ENCODE measurements around the gene HDAC11. TPM values are rescaled to one million over a fixed set of nuclear protein-coding genes. Genes with fewer than 3 reads are reported as not detected.

The HDAC11 gene
- total RNA-seq, 2 experiments from 2014 or later, result 4.5 to 4.6 TPM

- Mint-ChIP-seq H3K4me1 (ENCODE audit: low read depth) (peaks cover 13% of the 10 kb centered on the region), H3K27ac (no peak overlapping the region), H3K36me3 (ENCODE audit: low read depth) (no peaks in the 10 kb centered on the region), H3K9me3 (no peaks in the 10 kb centered on the region), H3K4me3 (no peak overlapping the region), H3K27me3 (peaks cover 58% of the 10 kb centered on the region)
- H3K27ac ChIP-seq (ENCODE audit: low read depth in 1 of 2, low read length in 2 of 2), result no peak overlapping the region
- DNase-seq, result no peak
- ATAC-seq (ENCODE audit: poor library complexity), result no peak
- peaks cover 9% of the 10 kb centered on the region for H3K4me1 ChIP-seq (ENCODE audit: insufficient read depth, low read length)
- TF ChIP-seq CTCF (IDR thresholded peaks at IDR 0.05), result no peak
- peaks cover 27 to 32% of the 10 kb centered on the region in 2 experiments for H3K27me3 ChIP-seq (ENCODE audit: control insufficient read depth in 1 of 2, insufficient read depth in 2 of 2, low read length in 2 of 2)
- ChIA-PET CTCF (no interaction called here), POLR2A (no interaction called here)
- H3K4me3 ChIP-seq (ENCODE audit: low read length), result no peak overlapping the region
- H3K9me3 ChIP-seq (ENCODE audit: control insufficient read depth in 1 of 2, insufficient read depth in 1 of 2, low read length in 2 of 2), result peaks cover 0 to 21% of the 10 kb centered on the region in 2 experiments
- intact Hi-C loops (cut with DNase I, micrococcal nuclease), result no loop called here
- H3K36me3 ChIP-seq (ENCODE audit: insufficient read depth, low read length), result no peaks in the 10 kb centered on the region
These were observed 70.3 kb downstream of the HDAC11 start for GRCh38 chr3:13550423-13550690.

- CTCF ChIA-PET, result no interaction called here
- ATAC-seq (ENCODE audit: poor library complexity), result no peak
These were observed 70.8 kb downstream of the HDAC11 start for GRCh38 chr3:13550791-13551360.

GRCh38 chr3:13552857-13553652, 72.9 kb downstream of the HDAC11 start:
- H3K9me3 Mint-ChIP-seq, result no peaks in the 10 kb centered on the region
- peaks cover 9% of the 10 kb centered on the region for H3K4me1 ChIP-seq (ENCODE audit: insufficient read depth, low read length)

More at GRCh38 chr3:13550791-13551360, 70.8 kb downstream of the HDAC11 start:
- intact Hi-C loops (cut with DNase I, micrococcal nuclease), result no loop called here
- Mint-ChIP-seq H3K27ac (no peak overlapping the region), H3K4me1 (ENCODE audit: low read depth) (peaks cover 11% of the 10 kb centered on the region), H3K4me3 (no peak overlapping the region), H3K27me3 (peaks cover 56% of the 10 kb centered on the region), H3K36me3 (ENCODE audit: low read depth) (no peaks in the 10 kb centered on the region), H3K9me3 (no peaks in the 10 kb centered on the region)
- Histone ChIP-seq H3K4me3 (ENCODE audit: low read length) (no peak overlapping the region), H3K27me3 (ENCODE audit: control insufficient read depth in 1 of 2, insufficient read depth in 2 of 2, low read length in 2 of 2) (peaks cover 27 to 32% of the 10 kb centered on the region in 2 experiments), H3K9me3 (ENCODE audit: control insufficient read depth in 1 of 2, insufficient read depth in 1 of 2, low read length in 2 of 2) (peaks cover 0 to 21% of the 10 kb centered on the region in 2 experiments), H3K36me3 (ENCODE audit: insufficient read depth, low read length) (no peaks in the 10 kb centered on the region), H3K27ac (ENCODE audit: low read depth in 1 of 2, low read length in 2 of 2) (no peak overlapping the region), H3K4me1 (ENCODE audit: insufficient read depth, low read length) (peaks cover 9% of the 10 kb centered on the region)
- DNase-seq, result no peak
- POLR2A ChIA-PET, result no interaction called here
- TF ChIP-seq CTCF (IDR thresholded peaks at IDR 0.05), result no peak

More at GRCh38 chr3:13552857-13553652, 72.9 kb downstream of the HDAC11 start:
- H3K4me1 Mint-ChIP-seq (ENCODE audit: low read depth), result peaks cover 10% of the 10 kb centered on the region
- ChIA-PET POLR2A (no interaction called here), CTCF (no interaction called here)
- TF ChIP-seq CTCF (IDR thresholded peaks at IDR 0.05), result no peak
- Histone ChIP-seq H3K36me3 (ENCODE audit: insufficient read depth, low read length) (no peaks in the 10 kb centered on the region), H3K9me3 (ENCODE audit: control insufficient read depth in 1 of 2, insufficient read depth in 1 of 2, low read length in 2 of 2) (peaks cover 0 to 27% of the 10 kb centered on the region in 2 experiments), H3K27me3 (ENCODE audit: control insufficient read depth in 1 of 2, insufficient read depth in 2 of 2, low read length in 2 of 2) (peaks cover 23 to 28% of the 10 kb centered on the region in 2 experiments), H3K4me3 (ENCODE audit: low read length) (no peak overlapping the region), H3K27ac (ENCODE audit: low read depth in 1 of 2, low read length in 2 of 2) (no peak overlapping the region)
- H3K36me3 Mint-ChIP-seq (ENCODE audit: low read depth), result no peaks in the 10 kb centered on the region
- ATAC-seq (ENCODE audit: poor library complexity) (no peak), DNase-seq (no peak)
- intact Hi-C loops (cut with DNase I, micrococcal nuclease), result no loop called here
- peaks cover 43% of the 10 kb centered on the region for H3K27me3 Mint-ChIP-seq
- H3K4me3 Mint-ChIP-seq, result no peak overlapping the region
- no peak overlapping the region for H3K27ac Mint-ChIP-seq

Data from CD4-positive, alpha-beta T cell (primary cell).